Measurements from ENCODE around the gene GRM3. TPM values are rescaled to one million over a fixed set of nuclear protein-coding genes. Genes with fewer than 3 reads are reported as not detected.

Gene GRM3
- total RNA-seq, 2 experiments from 2014 or later: not detected

DNA sequence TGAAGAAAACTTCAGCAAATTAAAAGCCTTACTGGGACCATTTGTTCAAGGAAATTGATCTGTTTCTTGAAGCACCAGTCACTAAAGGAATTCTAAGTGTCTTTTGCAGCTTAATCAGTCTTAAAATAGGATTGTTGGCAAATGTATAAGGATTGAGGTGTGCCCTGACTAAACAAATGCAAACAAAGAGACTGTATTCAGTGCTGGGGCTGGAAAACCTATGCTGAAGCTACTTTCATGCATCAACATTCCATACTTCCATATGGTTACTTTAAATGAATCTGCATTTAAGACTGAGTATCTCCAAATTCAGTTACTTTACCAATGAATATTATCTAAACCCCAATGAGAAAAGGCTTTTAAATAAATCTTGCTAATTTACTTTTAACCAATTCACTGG, 232.4 kb downstream of the GRM3 start:
- H3K36me3 Mint-ChIP-seq (ENCODE audit: low read depth): no peaks in the 10 kb centered on the region
- H3K4me1 Mint-ChIP-seq (ENCODE audit: low read depth): no peaks in the 10 kb centered on the region
- H3K9me3 ChIP-seq (ENCODE audit: control insufficient read depth in 1 of 2, insufficient read depth in 1 of 2, low read length in 2 of 2): no peaks in the 10 kb centered on the region
- intact Hi-C loops (cut with DNase I, micrococcal nuclease): no loop called here
- no peak overlapping the region for H3K4me3 ChIP-seq (ENCODE audit: low read length)
- no peaks in the 10 kb centered on the region for H3K27me3 Mint-ChIP-seq
- no peak for ATAC-seq (ENCODE audit: poor library complexity)
- no peaks in the 10 kb centered on the region for H3K4me1 ChIP-seq (ENCODE audit: insufficient read depth, low read length)
- H3K9me3 Mint-ChIP-seq: no peaks in the 10 kb centered on the region
- no peak overlapping the region for H3K27ac Mint-ChIP-seq
- H3K27me3 ChIP-seq (ENCODE audit: control insufficient read depth in 1 of 2, insufficient read depth in 2 of 2, low read length in 2 of 2): no peaks in the 10 kb centered on the region
- no peak overlapping the region for H3K27ac ChIP-seq (ENCODE audit: low read depth in 1 of 2, low read length in 2 of 2)
- TF ChIP-seq, protein P1, sequence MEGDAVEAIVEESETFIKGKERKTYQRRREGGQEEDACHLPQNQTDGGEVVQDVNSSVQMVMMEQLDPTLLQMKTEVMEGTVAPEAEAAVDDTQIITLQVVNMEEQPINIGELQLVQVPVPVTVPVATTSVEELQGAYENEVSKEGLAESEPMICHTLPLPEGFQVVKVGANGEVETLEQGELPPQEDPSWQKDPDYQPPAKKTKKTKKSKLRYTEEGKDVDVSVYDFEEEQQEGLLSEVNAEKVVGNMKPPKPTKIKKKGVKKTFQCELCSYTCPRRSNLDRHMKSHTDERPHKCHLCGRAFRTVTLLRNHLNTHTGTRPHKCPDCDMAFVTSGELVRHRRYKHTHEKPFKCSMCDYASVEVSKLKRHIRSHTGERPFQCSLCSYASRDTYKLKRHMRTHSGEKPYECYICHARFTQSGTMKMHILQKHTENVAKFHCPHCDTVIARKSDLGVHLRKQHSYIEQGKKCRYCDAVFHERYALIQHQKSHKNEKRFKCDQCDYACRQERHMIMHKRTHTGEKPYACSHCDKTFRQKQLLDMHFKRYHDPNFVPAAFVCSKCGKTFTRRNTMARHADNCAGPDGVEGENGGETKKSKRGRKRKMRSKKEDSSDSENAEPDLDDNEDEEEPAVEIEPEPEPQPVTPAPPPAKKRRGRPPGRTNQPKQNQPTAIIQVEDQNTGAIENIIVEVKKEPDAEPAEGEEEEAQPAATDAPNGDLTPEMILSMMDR (IDR thresholded peaks at IDR 0.05): no peak
- CTCF ChIA-PET: no interaction called here
- no peak overlapping the region for H3K4me3 Mint-ChIP-seq
- DNase-seq: no peak
- POLR2A ChIA-PET: no interaction called here
- H3K36me3 ChIP-seq (ENCODE audit: insufficient read depth, low read length): no peaks in the 10 kb centered on the region

DNA sequence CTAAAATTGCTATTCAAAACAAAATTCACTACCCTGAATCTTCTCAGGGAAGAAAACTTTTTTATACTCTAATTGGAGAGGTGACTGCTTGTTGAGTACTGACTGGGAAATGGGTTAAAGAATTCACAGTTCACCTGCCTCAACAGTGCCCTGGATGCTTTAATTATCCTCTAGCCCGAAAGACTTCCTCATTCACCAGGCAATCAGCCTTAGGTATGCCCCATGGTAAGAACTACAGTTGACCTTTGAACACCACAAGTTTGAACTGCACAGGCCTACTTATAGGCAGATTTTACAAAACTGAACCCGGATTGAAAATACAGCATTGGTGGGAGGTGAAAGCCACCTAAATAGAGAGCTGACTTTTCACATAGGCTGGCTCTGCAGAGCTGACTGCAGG, 240.4 kb downstream of the GRM3 start:
- H3K4me3 Mint-ChIP-seq: no peak overlapping the region
- ChIA-PET CTCF (no interaction called here), POLR2A (no interaction called here)
- Histone ChIP-seq H3K27me3 (ENCODE audit: control insufficient read depth in 1 of 2, insufficient read depth in 2 of 2, low read length in 2 of 2) (no peaks in the 10 kb centered on the region), H3K27ac (ENCODE audit: low read depth in 1 of 2, low read length in 2 of 2) (no peak overlapping the region), H3K9me3 (ENCODE audit: control insufficient read depth in 1 of 2, insufficient read depth in 1 of 2, low read length in 2 of 2) (no peaks in the 10 kb centered on the region), H3K36me3 (ENCODE audit: insufficient read depth, low read length) (no peaks in the 10 kb centered on the region), H3K4me3 (ENCODE audit: low read length) (no peak overlapping the region), H3K4me1 (ENCODE audit: insufficient read depth, low read length) (no peaks in the 10 kb centered on the region)
- H3K9me3 Mint-ChIP-seq: no peaks in the 10 kb centered on the region
- no peaks in the 10 kb centered on the region for H3K36me3 Mint-ChIP-seq (ENCODE audit: low read depth)
- H3K4me1 Mint-ChIP-seq (ENCODE audit: low read depth): no peaks in the 10 kb centered on the region
- no peak for DNase-seq
- H3K27ac Mint-ChIP-seq: no peak overlapping the region
- intact Hi-C loops (cut with DNase I, micrococcal nuclease): no loop called here
- H3K27me3 Mint-ChIP-seq: no peaks in the 10 kb centered on the region
- TF ChIP-seq, protein P1 (IDR thresholded peaks at IDR 0.05): no peak
- no peak for ATAC-seq (ENCODE audit: poor library complexity)

DNA sequence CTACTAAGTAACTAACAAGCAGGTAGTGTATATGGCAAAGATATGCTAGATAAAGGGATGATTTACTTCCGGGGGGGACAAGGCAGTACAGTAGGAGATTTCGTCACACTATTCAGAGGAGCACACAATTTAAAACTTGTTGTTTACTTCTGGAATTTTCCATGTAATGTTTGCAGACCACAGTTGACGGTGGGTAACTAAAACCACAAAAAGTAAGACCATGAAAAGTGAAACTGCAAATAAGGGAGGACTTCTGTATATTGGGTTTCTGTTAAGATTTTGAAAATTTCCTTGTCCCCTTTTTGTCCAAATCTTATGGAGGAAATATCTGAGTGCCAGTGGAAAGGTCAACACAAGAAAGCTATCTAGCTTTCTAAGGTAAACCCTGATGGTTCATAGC, 245.8 kb downstream of the GRM3 start:
- H3K4me1 Mint-ChIP-seq (ENCODE audit: low read depth): no peaks in the 10 kb centered on the region
- H3K36me3 ChIP-seq (ENCODE audit: insufficient read depth, low read length): no peaks in the 10 kb centered on the region
- ChIA-PET CTCF (no interaction called here), POLR2A (no interaction called here)
- H3K4me3 Mint-ChIP-seq: no peak overlapping the region
- H3K27ac Mint-ChIP-seq: no peak overlapping the region
- intact Hi-C loops (cut with DNase I, micrococcal nuclease): no loop called here
- no peaks in the 10 kb centered on the region for H3K27me3 Mint-ChIP-seq
- no peak overlapping the region for H3K27ac ChIP-seq (ENCODE audit: low read depth in 1 of 2, low read length in 2 of 2)
- no peak overlapping the region for H3K4me3 ChIP-seq (ENCODE audit: low read length)
- ATAC-seq (ENCODE audit: poor library complexity) (no peak), DNase-seq (no peak)
- H3K36me3 Mint-ChIP-seq (ENCODE audit: low read depth): no peaks in the 10 kb centered on the region
- no peaks in the 10 kb centered on the region for H3K4me1 ChIP-seq (ENCODE audit: insufficient read depth, low read length)
- no peaks in the 10 kb centered on the region for H3K9me3 Mint-ChIP-seq
- H3K9me3 ChIP-seq (ENCODE audit: control insufficient read depth in 1 of 2, insufficient read depth in 1 of 2, low read length in 2 of 2): no peaks in the 10 kb centered on the region
- no peaks in the 10 kb centered on the region for H3K27me3 ChIP-seq (ENCODE audit: control insufficient read depth in 1 of 2, insufficient read depth in 2 of 2, low read length in 2 of 2)
- TF ChIP-seq, protein P1 (IDR thresholded peaks at IDR 0.05): no peak

All from CD4-positive, alpha-beta T cell (primary cell).